Psoas muscle (tissue), 8 donors: ENCODE results near the gene GALNT12. TPM values are rescaled to one million over a fixed set of nuclear protein-coding genes. Genes with fewer than 3 reads are reported as not detected.

Source experiments
- ATAC-seq, 4 donors: fragments of 200-7000 bp; cut with Tn5 transposase; one replicate each; pipeline ENCODE4 v1.9.1; 2020; ENCODE audit warnings: moderate library complexity in 3 of 4, mild to moderate bottlenecking in 2 of 4
- DNase-seq, 2 donors: peaks; one replicate each; pipeline ENCODE4 v3.0.0-alpha.2; 2020
- H3K27ac ChIP-seq: fragments of 200-600 bp; one replicate; pipeline ENCODE4 v1.8.0; 2022
- H3K27me3 ChIP-seq, 3 donors: fragments of 200-600 bp in 1 of 3; one replicate each; pipeline versions ENCODE4 v1.6.1 to v1.8.0; 2013 to 2022; ENCODE audit warnings: low read length in 2 of 3, mild to moderate bottlenecking in 2 of 3, moderate library complexity in 1 of 3; ENCODE audit not compliant: insufficient read depth in 3 of 3
- H3K36me3 ChIP-seq, 2 donors: fragments of 200-600 bp in 1 of 2; one replicate each; pipeline versions ENCODE4 v1.6.1 to v1.8.0; 2013 to 2022; ENCODE audit warnings: low read depth in 1 of 2, mild to moderate bottlenecking in 1 of 2, moderate library complexity in 1 of 2; ENCODE audit not compliant: insufficient read depth in 1 of 2
- H3K4me1 ChIP-seq: fragments of 200-600 bp; one replicate; pipeline ENCODE4 v1.8.0; 2022
- H3K4me3 ChIP-seq: fragments of 200-600 bp; one replicate; pipeline ENCODE4 v1.8.0; 2022; ENCODE audit warnings: mild to moderate bottlenecking
- H3K9me3 ChIP-seq: fragments of 200-600 bp; one replicate; pipeline ENCODE4 v1.8.0; 2022
- WGBS, 3 donors: extraction: QIAGEN DNeasy Blood & Tissue Kit; methylation state at CpG; one replicate each; pipeline versions ENCODE4 v1.1.6 to v1.1.7; 2013; 5-methylcytosine and 5-hydroxymethylcytosine counted together
- intact Hi-C, 2 donors: fragments of 100-400 bp; cut with DNase I; formaldehyde crosslinking; loops; one replicate each; pipeline versions ENCODE4 v1.11.0 to v1.14.2; 2022
- polyA plus RNA-seq, 3 donors: library from polyadenylated mRNA; stranded (reverse); fragments of 200-250 nt; gene quantifications; one replicate each; pipeline ENCODE4 v1.2.3, GENCODE V29; 2013
- total RNA-seq, 4 donors: library from RNA; stranded (reverse); fragmentation: NEBNext Ultra II Directional in 2 of 4; extraction: Animal tissue kit (Norgen Biotek cat#: 25700) in 2 of 4; gene quantifications; one replicate each; pipeline versions ENCODE4 v1.2.1 to v1.2.4, GENCODE V29; 2021 to 2023
- TF ChIP-seq, protein P1 (sequence below): fragments of 200-600 bp; IDR thresholded peaks from one replicate; pipeline ENCODE4 v1.8.0; 2022; ENCODE audit warnings: antibody characterized with exemption
- donor health status: healthy with polysubstance abuse.
- donor health status: DM: no; HTN: no; CAD: no; lungs with moderate emphysema.
- donor health status: Bipolar disorder and iron deficiency.
- donor health status: healthy.
- donor health status: DM: yes; HTN: yes; CAD: no.
- donor health status: DM: no; HTN: no; CAD: no.
- donor health status: DM: no; HTN: no; CAD: no.
- donor health status: DM: yes; HTN: yes; CAD: no.

The GALNT12 gene
- total and polyA plus RNA-seq, 7 donors = 0.12 to 0.32 (median 0.28) TPM; not detected in 1

DNA sequence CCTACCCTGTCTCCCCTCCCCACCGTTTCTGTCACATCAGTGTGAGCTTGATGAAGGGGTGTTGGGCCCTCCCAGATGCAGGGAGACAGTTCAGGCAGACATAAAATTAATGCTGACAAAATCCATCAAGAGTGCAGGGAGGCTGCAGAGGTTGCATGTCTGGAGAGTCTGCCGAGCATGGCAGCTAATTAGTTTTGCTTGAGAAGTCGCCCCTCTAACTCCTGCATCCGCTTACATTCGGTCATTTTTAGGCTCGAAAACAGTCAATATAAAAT lies 44.9 kb downstream of the GALNT12 start:
- H3K27me3 ChIP-seq = no peaks in the 10 kb centered on the region
- H3K36me3 ChIP-seq = no peaks in the 10 kb centered on the region
- TF ChIP-seq, protein P1, sequence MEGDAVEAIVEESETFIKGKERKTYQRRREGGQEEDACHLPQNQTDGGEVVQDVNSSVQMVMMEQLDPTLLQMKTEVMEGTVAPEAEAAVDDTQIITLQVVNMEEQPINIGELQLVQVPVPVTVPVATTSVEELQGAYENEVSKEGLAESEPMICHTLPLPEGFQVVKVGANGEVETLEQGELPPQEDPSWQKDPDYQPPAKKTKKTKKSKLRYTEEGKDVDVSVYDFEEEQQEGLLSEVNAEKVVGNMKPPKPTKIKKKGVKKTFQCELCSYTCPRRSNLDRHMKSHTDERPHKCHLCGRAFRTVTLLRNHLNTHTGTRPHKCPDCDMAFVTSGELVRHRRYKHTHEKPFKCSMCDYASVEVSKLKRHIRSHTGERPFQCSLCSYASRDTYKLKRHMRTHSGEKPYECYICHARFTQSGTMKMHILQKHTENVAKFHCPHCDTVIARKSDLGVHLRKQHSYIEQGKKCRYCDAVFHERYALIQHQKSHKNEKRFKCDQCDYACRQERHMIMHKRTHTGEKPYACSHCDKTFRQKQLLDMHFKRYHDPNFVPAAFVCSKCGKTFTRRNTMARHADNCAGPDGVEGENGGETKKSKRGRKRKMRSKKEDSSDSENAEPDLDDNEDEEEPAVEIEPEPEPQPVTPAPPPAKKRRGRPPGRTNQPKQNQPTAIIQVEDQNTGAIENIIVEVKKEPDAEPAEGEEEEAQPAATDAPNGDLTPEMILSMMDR = no peak
- no peak overlapping the region for H3K27ac ChIP-seq
- peaks cover 4% of the 10 kb centered on the region for H3K4me1 ChIP-seq
- 70 to 77% (median 70%) methylated on average over 6 of the region's 6 CpGs for WGBS, 3 donors
- peaks cover 5% of the 10 kb centered on the region for H3K9me3 ChIP-seq
- intact Hi-C loops = no loop called here
- ATAC-seq = no peak
- no peak for DNase-seq
- no peak overlapping the region for H3K4me3 ChIP-seq

DNA sequence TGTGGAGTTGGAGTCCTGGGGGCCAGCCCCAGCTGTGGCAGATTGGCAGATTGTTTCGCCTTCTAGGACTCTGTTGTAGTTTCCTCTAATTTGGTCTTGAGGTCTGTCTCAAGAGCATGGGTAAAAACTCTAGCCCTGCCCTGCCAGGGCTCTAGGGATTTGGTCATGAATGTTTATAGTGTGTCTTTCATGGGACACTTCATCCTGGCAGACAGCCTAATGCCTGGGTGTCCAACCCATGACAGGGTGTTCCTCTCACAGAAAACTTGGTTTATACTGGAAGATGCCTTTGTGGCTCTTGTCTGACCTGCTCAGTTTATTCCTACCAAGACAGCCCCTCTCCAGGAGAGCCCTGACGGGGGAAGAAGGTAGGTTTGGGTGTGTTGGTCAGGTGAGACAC lies 45.5 kb downstream of the GALNT12 start:
- Histone ChIP-seq H3K4me3 (no peak overlapping the region), H3K27me3 (no peaks in the 10 kb centered on the region), H3K36me3 (no peaks in the 10 kb centered on the region), H3K4me1 (peaks cover 4% of the 10 kb centered on the region), H3K27ac (no peak overlapping the region), H3K9me3 (peaks cover 5% of the 10 kb centered on the region)
- intact Hi-C loops = no loop called here
- ATAC-seq (no peak), DNase-seq (no peak)
- TF ChIP-seq, protein P1 = no peak
- WGBS, 3 donors = 95 to 97% (median 96%) methylated on average over 2 of the region's 2 CpGs

DNA sequence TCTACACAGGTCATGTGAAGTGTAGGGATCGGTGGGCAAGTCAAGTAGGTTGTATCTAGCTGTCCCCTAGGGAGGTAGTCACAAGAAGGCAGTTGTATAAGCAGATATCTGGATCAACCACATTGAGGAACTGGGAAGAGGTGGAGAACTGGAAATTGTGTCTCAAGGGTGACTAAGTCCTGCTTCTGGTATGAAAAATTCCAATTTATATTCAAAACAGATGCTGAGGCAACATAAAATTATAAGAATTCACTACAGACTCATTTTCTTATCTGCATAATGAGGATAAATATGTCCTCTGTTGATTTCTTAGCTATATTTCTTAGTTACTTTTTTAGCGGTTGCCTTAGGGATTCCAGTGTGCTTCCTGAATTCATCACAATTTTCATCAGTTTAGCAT lies 46.8 kb downstream of the GALNT12 start:
- no peak for ATAC-seq
- TF ChIP-seq, protein P1 = no peak
- Histone ChIP-seq H3K4me3 (no peak overlapping the region), H3K36me3 (no peaks in the 10 kb centered on the region), H3K4me1 (no peaks in the 10 kb centered on the region), H3K27me3 (no peaks in the 10 kb centered on the region), H3K27ac (no peak overlapping the region), H3K9me3 (peaks cover 5% of the 10 kb centered on the region)
- 79 to 91% (median 90%) methylated on average over 2 of the region's 2 CpGs for WGBS, 3 donors
- intact Hi-C loops = no loop called here
- DNase-seq = no peak

DNA sequence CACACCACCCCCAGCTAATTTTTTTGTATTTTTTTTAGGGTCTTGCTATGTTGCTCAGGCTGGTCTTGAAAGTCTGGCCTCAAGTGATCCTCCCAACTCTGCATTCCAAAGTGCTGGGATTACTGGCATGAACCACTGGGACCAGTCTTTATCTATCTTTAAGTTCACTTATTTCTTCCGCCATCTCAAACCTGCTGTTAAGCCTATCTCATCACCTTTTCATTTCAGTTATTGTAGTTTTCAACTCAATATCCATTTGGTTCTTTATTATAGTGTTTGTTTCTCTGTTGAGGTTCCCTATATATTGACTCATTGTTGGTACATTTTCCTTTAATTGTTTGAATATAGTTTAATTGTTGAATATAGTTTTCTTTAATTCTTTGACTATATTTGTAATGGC lies 48.1 kb downstream of the GALNT12 start:
- 97 to 100% (median 98%) methylated on average over 1 of the region's 1 CpG for WGBS, 3 donors
- intact Hi-C loops = no loop called here
- no peaks in the 10 kb centered on the region for H3K4me1 ChIP-seq
- H3K36me3 ChIP-seq = no peaks in the 10 kb centered on the region
- no peak overlapping the region for H3K27ac ChIP-seq
- no peak for DNase-seq
- ATAC-seq = no peak
- peaks cover 5% of the 10 kb centered on the region for H3K9me3 ChIP-seq
- TF ChIP-seq, protein P1 = no peak
- H3K27me3 ChIP-seq = peaks cover 0 to 2% (median 0%) of the 10 kb centered on the region in 3 donors
- H3K4me3 ChIP-seq = no peak overlapping the region

DNA sequence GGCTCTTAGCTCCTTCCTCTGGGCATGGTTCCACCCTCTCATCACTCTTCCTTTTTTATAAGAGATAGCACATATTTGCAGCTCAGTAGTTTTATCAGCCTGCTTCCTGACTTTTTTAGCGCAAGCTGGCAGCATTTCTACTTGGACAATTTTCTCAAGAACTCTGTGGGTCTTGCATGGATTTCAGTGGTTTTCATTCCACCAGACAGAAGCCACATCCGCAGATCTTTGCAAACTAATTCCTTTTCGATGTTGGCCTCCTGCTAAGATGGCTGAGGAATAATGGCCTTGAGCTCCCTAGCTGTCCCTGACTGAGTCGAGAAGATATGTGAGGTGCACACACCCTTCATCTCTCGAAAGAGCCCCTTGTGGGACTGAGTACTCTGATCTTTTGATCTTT lies 49.5 kb downstream of the GALNT12 start:
- Histone ChIP-seq H3K4me1 (no peaks in the 10 kb centered on the region), H3K9me3 (peaks cover 5% of the 10 kb centered on the region), H3K4me3 (no peak overlapping the region), H3K36me3 (no peaks in the 10 kb centered on the region), H3K27me3 (peaks cover 0 to 4% (median 0%) of the 10 kb centered on the region in 3 donors), H3K27ac (no peak overlapping the region)
- 83 to 88% (median 84%) methylated on average over 5 of the region's 5 CpGs for WGBS, 3 donors
- intact Hi-C loops = no loop called here
- ATAC-seq (no peak), DNase-seq (no peak)
- TF ChIP-seq, protein P1 = no peak
